IPS-20b (cell line): ENCODE measurements around the gene PUS10.

Source experiments
- H3K27ac ChIP-seq: one replicate; pipeline ENCODE4 v1.5.1; 2013; ENCODE audit warnings: low read length
- H3K27me3 ChIP-seq: 2 replicates; pipeline ENCODE4 v1.6.1; 2013; ENCODE audit warnings: mild to moderate bottlenecking, low read length, inconsistent platforms; ENCODE audit not compliant: insufficient read depth
- H3K36me3 ChIP-seq: 2 replicates; pipeline ENCODE4 v1.6.1; 2013; ENCODE audit warnings: low read depth, mild to moderate bottlenecking, inconsistent platforms, low read length, moderate library complexity; ENCODE audit not compliant: insufficient read depth
- H3K4me1 ChIP-seq: 2 replicates; pipeline ENCODE4 v1.6.1; 2013; ENCODE audit warnings: mild to moderate bottlenecking, control low read depth, inconsistent platforms, low read length, moderate library complexity; ENCODE audit not compliant: insufficient read depth
- H3K4me3 ChIP-seq: 2 replicates; pipeline ENCODE4 v1.5.1; 2013; ENCODE audit warnings: mild to moderate bottlenecking, low read length, inconsistent platforms
- H3K9ac ChIP-seq: 2 replicates; pipeline ENCODE4 v1.6.1; 2013; ENCODE audit warnings: low read depth, mild to moderate bottlenecking, inconsistent platforms, low read length, moderate library complexity
- H3K9me3 ChIP-seq: 2 replicates; pipeline ENCODE4 v1.6.1; 2013; ENCODE audit warnings: mild to moderate bottlenecking, low read depth, low read length, inconsistent platforms; ENCODE audit not compliant: insufficient read depth

The PUS10 gene

DNA sequence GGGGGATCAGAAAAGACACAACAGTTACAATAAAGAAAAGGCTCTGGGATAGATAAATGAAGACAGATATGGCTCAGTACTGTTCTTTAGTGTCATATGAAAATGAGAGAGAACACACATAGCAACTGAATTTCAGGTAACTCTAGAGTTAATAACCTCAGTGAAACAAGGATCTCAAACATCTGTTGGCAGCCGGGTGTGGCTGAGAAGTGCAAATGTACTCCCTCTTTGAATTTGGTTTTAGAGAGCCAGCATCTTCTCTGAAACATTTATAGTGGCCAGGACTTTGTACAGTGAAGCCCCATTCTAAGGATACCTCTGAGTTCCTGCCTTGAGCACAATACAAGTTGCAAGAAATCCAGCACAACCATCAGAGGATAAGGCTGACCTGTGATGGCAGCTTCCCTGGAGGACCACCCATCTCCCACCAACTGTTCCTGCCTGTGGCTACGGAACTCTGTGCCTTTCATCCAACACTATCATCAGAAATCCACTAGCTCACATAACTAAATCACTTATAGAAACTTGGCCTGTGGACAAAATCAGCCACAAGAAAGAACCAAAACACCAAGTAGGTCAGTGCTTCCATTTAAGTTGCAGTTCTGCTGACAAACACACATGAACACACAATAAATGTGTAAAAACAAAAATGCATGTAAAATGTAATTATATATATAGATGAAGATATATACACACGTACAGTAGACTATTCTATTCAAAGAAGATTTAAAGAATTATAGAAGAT lies 37.8 kb downstream of the PUS10 start:
- H3K4me3 ChIP-seq: no peak overlapping the region
- no peak overlapping the region for H3K9ac ChIP-seq
- no peaks in the 10 kb centered on the region for H3K4me1 ChIP-seq
- H3K36me3 ChIP-seq: no peaks in the 10 kb centered on the region
- H3K27ac ChIP-seq: no peak overlapping the region
- no peaks in the 10 kb centered on the region for H3K9me3 ChIP-seq
- H3K27me3 ChIP-seq: no peaks in the 10 kb centered on the region

DNA sequence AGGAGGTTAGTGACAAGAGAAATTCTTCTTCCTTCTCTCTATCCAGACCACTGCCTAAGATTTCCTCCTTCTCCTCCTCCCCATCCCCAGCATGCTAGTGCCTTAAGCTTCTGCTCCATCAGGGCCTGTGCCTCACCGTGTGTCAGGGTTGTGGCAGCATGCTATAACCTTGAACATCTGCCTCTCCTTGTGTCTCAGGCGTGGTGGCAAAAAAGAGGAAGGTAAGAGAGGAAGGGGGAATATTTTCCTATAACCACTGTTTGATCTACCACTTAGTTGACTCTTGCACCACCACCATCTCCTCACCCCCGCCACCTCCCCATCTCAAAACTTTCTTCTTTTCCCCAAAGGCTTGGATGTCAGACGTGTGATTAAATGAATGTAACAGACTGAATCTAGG lies 38.8 kb downstream of the PUS10 start:
- Histone ChIP-seq H3K4me3 (no peak overlapping the region), H3K36me3 (no peaks in the 10 kb centered on the region), H3K9ac (no peak overlapping the region), H3K27me3 (no peaks in the 10 kb centered on the region), H3K4me1 (no peaks in the 10 kb centered on the region), H3K27ac (no peak overlapping the region), H3K9me3 (no peaks in the 10 kb centered on the region)

DNA sequence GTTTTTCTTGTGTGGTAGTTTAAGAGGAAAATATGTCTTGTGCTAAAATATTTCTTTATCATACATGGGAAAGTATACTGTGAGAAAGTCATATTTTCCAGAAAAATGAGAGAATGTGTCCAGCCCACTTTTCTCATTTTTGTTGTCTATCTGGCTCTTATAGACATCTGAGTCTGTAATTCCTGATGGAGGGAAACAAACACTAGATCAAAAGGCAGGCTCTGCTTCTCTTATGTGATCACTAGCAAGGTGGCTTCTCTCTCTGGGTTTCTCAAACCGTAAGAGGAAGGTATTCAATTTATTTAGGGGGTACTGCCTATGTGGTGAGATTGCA lies 40.5 kb downstream of the PUS10 start:
- Histone ChIP-seq H3K27ac (no peak overlapping the region), H3K36me3 (no peaks in the 10 kb centered on the region), H3K9me3 (no peaks in the 10 kb centered on the region), H3K4me1 (no peaks in the 10 kb centered on the region), H3K9ac (no peak overlapping the region), H3K4me3 (no peak overlapping the region), H3K27me3 (no peaks in the 10 kb centered on the region)

DNA sequence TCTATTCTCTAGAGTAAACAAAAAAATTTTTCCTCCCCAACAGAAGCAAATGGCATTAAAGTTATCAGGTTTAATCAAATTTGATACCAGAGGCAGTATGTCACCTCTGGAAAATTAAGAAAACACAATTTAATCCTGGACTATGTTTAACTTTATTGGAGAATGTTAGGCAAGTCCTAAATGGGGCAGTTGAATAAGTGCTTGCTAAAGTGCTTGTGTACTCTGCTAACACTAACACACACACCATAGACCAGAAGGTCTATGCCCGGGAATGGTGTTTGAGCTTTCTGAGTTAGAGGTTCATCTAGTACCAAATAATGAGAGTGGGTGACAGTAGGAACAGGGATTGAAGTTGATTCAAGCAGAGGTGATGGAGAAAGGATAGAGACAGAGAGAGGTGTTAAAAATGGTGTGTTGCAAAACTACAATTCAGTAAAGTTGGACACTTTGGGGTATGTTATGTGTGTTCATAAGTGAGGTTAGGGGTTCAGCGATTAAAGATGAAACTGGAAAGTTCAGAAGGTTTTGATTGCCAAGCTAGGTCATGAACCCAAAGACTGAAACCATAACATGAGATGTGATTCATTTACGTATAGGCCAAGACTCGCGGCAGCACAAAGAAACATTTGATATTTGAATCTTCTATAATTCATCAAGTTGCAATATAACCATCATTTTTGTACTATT lies 41.0 kb downstream of the PUS10 start:
- Histone ChIP-seq H3K36me3 (no peaks in the 10 kb centered on the region), H3K9ac (no peak overlapping the region), H3K9me3 (no peaks in the 10 kb centered on the region), H3K27ac (no peak overlapping the region), H3K4me1 (no peaks in the 10 kb centered on the region), H3K4me3 (no peak overlapping the region), H3K27me3 (no peaks in the 10 kb centered on the region)

DNA sequence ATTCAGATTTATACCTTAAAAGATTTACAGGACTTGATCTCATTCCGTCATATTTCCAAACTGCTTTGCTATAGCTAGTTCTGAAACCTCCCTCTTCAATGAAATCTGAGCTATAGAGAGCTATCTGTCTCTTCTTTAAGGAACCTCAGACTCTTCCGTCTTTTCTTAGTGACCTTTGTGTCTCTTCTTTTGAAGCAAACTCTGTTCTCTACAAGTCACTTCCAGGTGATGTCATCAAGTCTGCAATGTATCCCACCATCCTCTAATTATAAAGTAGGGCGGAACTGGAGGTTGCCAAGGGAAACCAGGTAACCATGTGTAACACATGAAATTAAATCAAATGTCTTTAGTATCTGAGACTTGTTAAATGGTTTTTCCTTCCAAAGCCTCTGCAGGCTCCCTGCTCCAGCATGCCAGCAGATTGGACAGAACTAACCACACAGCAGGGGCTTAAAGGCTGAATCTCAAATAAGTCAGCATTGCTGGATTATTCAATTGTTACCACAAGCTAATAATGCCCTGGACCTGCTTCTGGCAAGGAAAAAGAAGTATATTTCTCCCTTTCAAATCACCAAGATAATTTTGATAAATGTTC lies 41.7 kb downstream of the PUS10 start:
- H3K9ac ChIP-seq: no peak overlapping the region
- H3K27me3 ChIP-seq: no peaks in the 10 kb centered on the region
- H3K36me3 ChIP-seq: no peaks in the 10 kb centered on the region
- H3K9me3 ChIP-seq: no peaks in the 10 kb centered on the region
- no peak overlapping the region for H3K27ac ChIP-seq
- H3K4me1 ChIP-seq: no peaks in the 10 kb centered on the region
- H3K4me3 ChIP-seq: no peak overlapping the region

DNA sequence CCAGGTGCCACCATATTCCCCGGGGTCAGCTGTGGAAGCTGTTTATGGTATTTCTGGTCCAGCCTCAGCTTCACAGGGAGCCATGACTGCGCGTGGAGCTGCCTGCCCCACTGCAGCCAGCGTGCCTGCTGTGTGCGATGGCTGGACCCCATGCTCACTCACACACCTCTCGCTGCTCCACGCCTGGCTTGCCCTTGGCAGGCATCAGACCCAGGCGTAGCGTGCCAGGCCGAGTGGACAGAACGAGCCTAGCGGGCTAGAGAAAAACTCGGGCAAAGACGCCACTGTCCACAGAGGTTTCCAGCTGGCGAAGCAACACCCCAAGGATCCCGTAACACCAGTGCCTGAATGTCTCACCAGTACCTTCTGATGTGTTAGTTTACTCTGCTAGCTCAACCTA lies 43.4 kb downstream of the PUS10 start:
- no peak overlapping the region for H3K4me3 ChIP-seq
- H3K36me3 ChIP-seq: no peaks in the 10 kb centered on the region
- no peaks in the 10 kb centered on the region for H3K4me1 ChIP-seq
- H3K9ac ChIP-seq: no peak overlapping the region
- H3K27me3 ChIP-seq: no peaks in the 10 kb centered on the region
- H3K27ac ChIP-seq: no peak overlapping the region
- no peaks in the 10 kb centered on the region for H3K9me3 ChIP-seq

DNA sequence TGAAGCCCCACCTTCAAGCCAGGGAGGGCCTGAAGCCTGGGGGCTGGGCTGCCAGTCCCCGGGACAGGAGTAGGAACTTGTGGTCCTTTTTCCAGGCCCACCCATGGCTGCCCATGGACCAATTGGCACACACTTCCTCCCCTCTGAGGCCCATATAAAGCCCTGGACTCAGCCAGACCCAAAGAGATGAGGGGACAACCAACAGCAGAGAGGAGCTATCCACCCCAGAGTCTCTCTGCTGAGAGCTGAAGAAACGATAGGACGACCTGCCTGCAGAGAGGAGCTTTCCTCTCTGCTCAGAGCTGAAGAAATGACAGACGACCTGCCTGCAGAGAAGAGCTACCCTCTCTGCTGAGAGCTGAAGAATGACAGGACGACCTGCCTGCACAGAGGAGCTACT lies 44.4 kb downstream of the PUS10 start:
- no peak overlapping the region for H3K27ac ChIP-seq

DNA sequence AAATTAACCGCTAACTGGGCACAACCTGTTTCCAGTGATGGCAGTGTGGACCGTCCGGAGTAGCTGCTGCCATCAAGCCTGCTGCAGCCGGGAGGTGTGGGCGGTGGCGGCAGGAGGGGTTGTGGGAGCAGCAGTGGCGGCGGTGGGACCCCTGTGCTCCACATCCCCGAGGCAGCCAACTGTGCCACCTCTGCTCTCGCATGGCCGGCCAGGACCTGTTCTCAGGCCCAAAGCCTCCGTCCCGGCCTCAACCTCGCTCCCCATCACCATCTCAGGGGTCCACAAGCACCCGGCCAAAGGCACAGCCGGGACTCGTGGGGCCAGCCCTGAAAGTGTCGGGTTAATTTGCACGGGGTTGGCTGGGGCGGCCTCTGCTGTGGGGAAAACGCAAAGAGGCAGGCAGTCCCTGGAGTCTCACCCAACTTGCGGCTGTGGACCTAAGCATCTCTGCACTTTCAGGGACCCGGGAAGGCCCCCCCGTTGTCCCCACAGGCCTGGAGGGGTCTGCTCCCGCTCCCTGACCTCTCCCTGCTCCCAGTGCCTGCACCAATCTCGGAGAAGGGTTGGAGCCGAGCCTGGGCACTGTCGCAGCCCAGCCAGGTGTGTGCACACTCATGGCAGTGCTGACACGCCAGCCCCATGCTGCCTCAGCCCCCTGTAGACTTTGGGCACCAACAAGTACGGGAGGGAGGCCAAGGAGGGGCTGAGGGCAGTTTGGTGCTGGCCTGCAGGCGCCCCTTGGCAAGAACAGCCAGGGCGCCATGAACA lies 45.0 kb downstream of the PUS10 start:
- H3K9ac ChIP-seq: no peak overlapping the region

More for the DNA sequence above, 44.4 kb downstream of the PUS10 start:
- Histone ChIP-seq H3K9ac (no peak overlapping the region), H3K36me3 (no peaks in the 10 kb centered on the region), H3K9me3 (no peaks in the 10 kb centered on the region), H3K4me3 (no peak overlapping the region), H3K27me3 (no peaks in the 10 kb centered on the region), H3K4me1 (no peaks in the 10 kb centered on the region)

DNA sequence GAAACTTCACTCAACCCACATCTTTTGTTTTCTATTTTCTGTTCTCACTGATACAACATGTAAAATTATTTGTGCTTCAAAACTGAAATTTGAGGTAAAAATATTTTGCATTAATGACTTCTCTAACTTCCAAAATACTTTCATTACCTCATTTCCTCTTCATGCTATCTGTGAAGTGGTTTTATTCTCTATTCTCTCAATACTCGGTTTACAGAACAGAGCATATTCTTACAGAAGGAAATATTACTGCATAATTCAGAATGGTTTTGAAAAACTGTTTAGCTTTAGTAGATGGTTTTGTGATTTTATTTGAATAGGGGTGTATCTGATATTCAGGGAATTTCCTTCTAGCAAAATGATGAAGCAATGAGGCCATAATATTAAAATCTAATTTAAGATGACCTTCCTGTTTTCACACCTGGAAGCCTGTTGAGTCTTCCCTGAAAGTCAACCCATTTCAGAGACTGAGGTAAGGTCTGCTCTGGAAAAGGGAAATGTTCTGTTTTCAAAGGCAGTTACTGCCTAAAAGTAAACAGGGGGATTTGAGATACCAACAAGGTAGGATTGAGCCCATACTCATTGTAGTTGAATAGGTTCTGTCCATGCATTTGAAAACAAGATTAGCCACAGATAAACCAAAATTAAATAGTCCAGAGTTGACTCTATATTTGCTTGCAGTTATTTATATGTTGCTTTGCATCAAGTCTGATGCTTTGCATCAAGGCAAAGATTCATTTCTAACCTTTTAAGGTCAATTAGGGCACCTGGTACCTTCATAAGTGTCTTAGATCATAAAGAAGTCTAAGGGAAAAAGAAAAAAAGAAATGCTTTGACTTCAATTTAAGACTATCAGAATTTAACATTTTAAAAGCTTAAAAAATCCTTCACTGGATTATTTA lies 51.3 kb downstream of the PUS10 start:
- H3K9ac ChIP-seq: no peak overlapping the region

More for the DNA sequence above, 45.0 kb downstream of the PUS10 start:
- Histone ChIP-seq H3K9me3 (no peaks in the 10 kb centered on the region), H3K27me3 (no peaks in the 10 kb centered on the region), H3K27ac (no peak overlapping the region), H3K36me3 (no peaks in the 10 kb centered on the region), H3K4me1 (no peaks in the 10 kb centered on the region), H3K4me3 (no peak overlapping the region)

DNA sequence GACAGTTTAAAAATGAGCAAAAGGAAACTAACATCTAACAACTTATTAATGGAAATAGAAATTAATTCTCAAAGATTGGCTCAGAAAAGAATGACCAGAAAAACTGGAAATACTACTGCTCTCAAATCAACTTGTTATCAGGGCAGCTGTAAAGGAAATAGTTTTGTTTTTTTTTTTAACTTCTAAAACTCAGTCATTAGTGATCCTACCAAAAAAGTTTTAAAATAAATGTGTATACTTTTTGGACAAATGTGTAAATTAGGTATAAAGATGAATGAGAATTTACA lies 52.6 kb downstream of the PUS10 start:
- H3K9ac ChIP-seq: no peak overlapping the region
- H3K9me3 ChIP-seq: no peaks in the 10 kb centered on the region
- no peak overlapping the region for H3K4me3 ChIP-seq
- no peaks in the 10 kb centered on the region for H3K27me3 ChIP-seq
- H3K27ac ChIP-seq: no peak overlapping the region
- no peaks in the 10 kb centered on the region; the same call in 1 of the 2 replicates for H3K4me1 ChIP-seq
- H3K36me3 ChIP-seq: no peaks in the 10 kb centered on the region

More for the DNA sequence above, 51.3 kb downstream of the PUS10 start:
- Histone ChIP-seq H3K9me3 (no peaks in the 10 kb centered on the region), H3K36me3 (no peaks in the 10 kb centered on the region), H3K4me3 (no peak overlapping the region), H3K27ac (no peak overlapping the region), H3K4me1 (no peaks in the 10 kb centered on the region; the same call in 1 of the 2 replicates), H3K27me3 (no peaks in the 10 kb centered on the region)
